ENCODE data around the gene SPAG16.

- TF ChIP-seq CTCF (IDR thresholded peaks at IDR 0.05): no peak
- no peak for TF ChIP-seq POLR2AphosphoS5 (IDR thresholded peaks at IDR 0.05; ENCODE audit: low read depth, low read length)
- no peak for TF ChIP-seq SIN3A (IDR thresholded peaks at IDR 0.05; ENCODE audit: borderline replicate concordance, insufficient read depth, low read depth, low read length)
- TF ChIP-seq REST (IDR thresholded peaks at IDR 0.05; ENCODE audit: insufficient read depth in 1 of 2, low read depth in 2 of 2, low read length in 1 of 2): no peak
Measured at GRCh38 chr2:213261237-213261636, 23.0 kb upstream of the SPAG16 start.

Data from Panc1 (cell line).